ENCODE data around the gene DYRK1B. TPM values are rescaled to one million over a fixed set of nuclear protein-coding genes. Genes with fewer than 3 reads are reported as not detected.

The DYRK1B gene
- total RNA-seq, 2 experiments from 2014 or later, result 5.4 to 7.0 TPM

GRCh38 chr19:39838569-39838968 is 4.6 kb upstream of the DYRK1B start:
- ATAC-seq, result no peak
- Mint-ChIP-seq H3K27me3 (no peaks in the 10 kb centered on the region), H3K4me1 (ENCODE audit: low read depth) (peaks cover 38% of the 10 kb centered on the region), H3K27ac (no peak overlapping the region), H3K4me3 (no peak overlapping the region), H3K36me3 (ENCODE audit: low read depth) (peaks cover 60% of the 10 kb centered on the region), H3K9me3 (no peaks in the 10 kb centered on the region)
- intact Hi-C loops (cut with micrococcal nuclease), result no loop called here
- DNase-seq, result no peak
- ChIA-PET POLR2A (interaction anchor here (1.0 kb wide), 1 partner anchor 120 kb away, joined by 3 read pairs; no protein-coding TSS in a partner anchor), CTCF (interaction anchor here (0.9 kb wide), 1 partner anchor 46 kb away, joined by 3 read pairs; no protein-coding TSS in a partner anchor)
- TF ChIP-seq CTCF (IDR thresholded peaks at IDR 0.05), result no peak

- Mint-ChIP-seq H3K4me3 (no peak overlapping the region), H3K9me3 (no peaks in the 10 kb centered on the region), H3K4me1 (ENCODE audit: low read depth) (peaks cover 33% of the 10 kb centered on the region), H3K36me3 (ENCODE audit: low read depth) (peaks cover 59% of the 10 kb centered on the region), H3K27ac (peak overlapping the region; percentile 70), H3K27me3 (no peaks in the 10 kb centered on the region)
- TF ChIP-seq CTCF (IDR thresholded peaks at IDR 0.05), result no peak
- ChIA-PET CTCF (interaction anchor here (0.9 kb wide), 1 partner anchor 45 kb away, joined by 3 read pairs; no protein-coding TSS in a partner anchor), POLR2A (interaction anchor here (1.0 kb wide), 1 partner anchor 120 kb away, joined by 3 read pairs; no protein-coding TSS in a partner anchor)
- intact Hi-C loops (cut with micrococcal nuclease), result no loop called here
- DNase-seq (no peak), ATAC-seq (no peak)
These were observed 4.0 kb upstream of the DYRK1B start for GRCh38 chr19:39837978-39838377.

- DNase-seq (no peak), ATAC-seq (no peak)
- CTCF ChIA-PET, result interaction anchor here (1.5 to 2.1 kb wide), 3 partner anchors 10 to 136 kb away, joined by 5 to 37 read pairs (median 6); partner anchors contain the start of genes FBL and PSMC4
- Mint-ChIP-seq H3K36me3 (ENCODE audit: low read depth) (peaks cover 71% of the 10 kb centered on the region), H3K27me3 (no peaks in the 10 kb centered on the region), H3K9me3 (no peaks in the 10 kb centered on the region), H3K4me3 (peak overlapping the region; percentile 63), H3K4me1 (ENCODE audit: low read depth) (peaks cover 29% of the 10 kb centered on the region), H3K27ac (peak overlapping the region; percentile 88)
- intact Hi-C loops (cut with micrococcal nuclease), result no loop called here
- POLR2A ChIA-PET, result interaction anchor here (0.6 to 2.1 kb wide), 4 partner anchors 9 to 76 kb away, joined by 3 to 21 read pairs (median 6); partner anchors contain the start of gene FBL
- TF ChIP-seq CTCF (IDR thresholded peaks at IDR 0.05), result no peak
These were observed 402 bp upstream of the DYRK1B start for GRCh38 chr19:39834287-39834841.

GRCh38 chr19:39833160-39833463 is 850 bp downstream of the DYRK1B start:
- no peak for DNase-seq
- ChIA-PET POLR2A (interaction anchor here (0.9 to 2.1 kb wide), 5 partner anchors 8 to 225 kb away, joined by 3 to 21 read pairs (median 5); partner anchors contain the start of gene FBL), CTCF (interaction anchor here (1.1 to 2.1 kb wide), 4 partner anchors 11 to 137 kb away, joined by 3 to 37 read pairs (median 6); partner anchors contain the start of genes FBL and PSMC4)
- Mint-ChIP-seq H3K27ac (peak overlapping the region; percentile 82), H3K4me3 (peak overlapping the region; percentile 52), H3K27me3 (no peaks in the 10 kb centered on the region), H3K36me3 (ENCODE audit: low read depth) (peaks cover 71% of the 10 kb centered on the region), H3K9me3 (no peaks in the 10 kb centered on the region), H3K4me1 (ENCODE audit: low read depth) (peaks cover 35% of the 10 kb centered on the region)
- intact Hi-C loops (cut with micrococcal nuclease), result no loop called here
- ATAC-seq, result no peak
- TF ChIP-seq CTCF (IDR thresholded peaks at IDR 0.05), result no peak
